Osteocyte (in vitro differentiated cells): ENCODE results near the gene ATXN7L3B. TPM values are rescaled to one million over a fixed set of nuclear protein-coding genes. Genes with fewer than 3 reads are reported as not detected.

Experiments used
- DNase-seq: peaks from one replicate; pipeline ENCODE4 v3.0.0; 2021; ENCODE audit warnings: mixed read lengths; ENCODE audit not compliant: unreplicated experiment; ENCODE audit errors: extremely low spot score
- H3K27ac Mint-ChIP-seq: one replicate; pipeline ENCODE4 v1.8.0; 2021; ENCODE audit warnings: mild to moderate bottlenecking, mixed read lengths; ENCODE audit not compliant: unreplicated experiment
- H3K27me3 Mint-ChIP-seq: one replicate; pipeline ENCODE4 v1.8.0; 2021; ENCODE audit warnings: mixed read lengths; ENCODE audit not compliant: unreplicated experiment
- H3K36me3 Mint-ChIP-seq: one replicate; pipeline ENCODE4 v1.8.0; 2021; ENCODE audit warnings: mixed read lengths; ENCODE audit not compliant: unreplicated experiment
- H3K4me1 Mint-ChIP-seq: one replicate; pipeline ENCODE4 v1.8.0; 2021; ENCODE audit warnings: mixed read lengths; ENCODE audit not compliant: unreplicated experiment
- H3K4me3 Mint-ChIP-seq: one replicate; pipeline ENCODE4 v1.8.0; 2021; ENCODE audit warnings: mild to moderate bottlenecking, moderate library complexity, mixed read lengths; ENCODE audit not compliant: unreplicated experiment
- H3K9me3 Mint-ChIP-seq: one replicate; pipeline ENCODE4 v1.8.0; 2021; ENCODE audit warnings: mixed read lengths; ENCODE audit not compliant: unreplicated experiment
- CTCF ChIP-seq: fragments of 200-600 bp; sonication (generic); IDR thresholded peaks from 2 replicates; pipeline ENCODE4 v1.5.0; 2021; ENCODE audit warnings: antibody characterized with exemption, mild to moderate bottlenecking, moderate library complexity
- total RNA-seq: library from RNA; stranded (reverse); gene quantifications from 2 replicates; pipeline ENCODE4 v1.2.1, GENCODE V29; 2021

The ATXN7L3B gene
- total RNA-seq, 1 donor from 2014 or later, result 34.2 TPM

- Mint-ChIP-seq H3K36me3 (peaks cover 46% of the 10 kb centered on the region), H3K27ac (peak overlapping the region; percentile 99), H3K27me3 (peaks cover 4% of the 10 kb centered on the region), H3K4me3 (peak overlapping the region; percentile 93), H3K4me1 (peaks cover 45% of the 10 kb centered on the region), H3K9me3 (no peaks in the 10 kb centered on the region)
- DNase-seq, result no peak
- no peak for TF ChIP-seq CTCF
Measured at GRCh38 chr12:74538491-74539258, 1.0 kb downstream of the ATXN7L3B start.

GRCh38 chr12:74539261-74539660 is 1.6 kb downstream of the ATXN7L3B start:
- peaks cover 46% of the 10 kb centered on the region for H3K36me3 Mint-ChIP-seq
- H3K27me3 Mint-ChIP-seq, result peaks cover 2% of the 10 kb centered on the region
- no peak for TF ChIP-seq CTCF
- H3K4me1 Mint-ChIP-seq, result peaks cover 45% of the 10 kb centered on the region
- DNase-seq, result no peak
- peak overlapping the region; percentile 99 for H3K27ac Mint-ChIP-seq
- H3K9me3 Mint-ChIP-seq, result no peaks in the 10 kb centered on the region
- peak overlapping the region; percentile 93 for H3K4me3 Mint-ChIP-seq

GRCh38 chr12:74539765-74540526 is 2.3 kb downstream of the ATXN7L3B start:
- Mint-ChIP-seq H3K4me3 (peak overlapping the region; percentile 93), H3K27ac (peak overlapping the region; percentile 61), H3K9me3 (no peaks in the 10 kb centered on the region), H3K27me3 (no peaks in the 10 kb centered on the region), H3K36me3 (peaks cover 46% of the 10 kb centered on the region), H3K4me1 (peaks cover 45% of the 10 kb centered on the region)
- DNase-seq, result no peak
- no peak for TF ChIP-seq CTCF

GRCh38 chr12:74541074-74541473 is 3.4 kb downstream of the ATXN7L3B start:
- Mint-ChIP-seq H3K4me3 (no peak overlapping the region), H3K27me3 (no peaks in the 10 kb centered on the region), H3K9me3 (no peaks in the 10 kb centered on the region), H3K4me1 (peaks cover 52% of the 10 kb centered on the region), H3K36me3 (peaks cover 46% of the 10 kb centered on the region), H3K27ac (no peak overlapping the region)
- DNase-seq, result no peak
- no peak for TF ChIP-seq CTCF

GRCh38 chr12:74547249-74547648 is 9.6 kb downstream of the ATXN7L3B start:
- no peak for DNase-seq
- no peak overlapping the region for H3K27ac Mint-ChIP-seq
- H3K9me3 Mint-ChIP-seq, result no peaks in the 10 kb centered on the region
- no peak for TF ChIP-seq CTCF
- no peak overlapping the region for H3K4me3 Mint-ChIP-seq
- peaks cover 15% of the 10 kb centered on the region for H3K36me3 Mint-ChIP-seq
- peaks cover 12% of the 10 kb centered on the region for H3K4me1 Mint-ChIP-seq
- no peaks in the 10 kb centered on the region for H3K27me3 Mint-ChIP-seq
